HG03342 (cell line): ENCODE data around the gene NECTIN4.
A peak's percentile ranks its signal among the peaks of the same experiment; 100 is the strongest.

Experiments used
- ATAC-seq: cut with Tn5 transposase; IDR thresholded peaks from one replicate; pipeline ENCODE4 v1.9.1; 2021; ENCODE audit warnings: mild to moderate bottlenecking, moderate library complexity; ENCODE audit not compliant: unreplicated experiment

NECTIN4 gene

DNA sequence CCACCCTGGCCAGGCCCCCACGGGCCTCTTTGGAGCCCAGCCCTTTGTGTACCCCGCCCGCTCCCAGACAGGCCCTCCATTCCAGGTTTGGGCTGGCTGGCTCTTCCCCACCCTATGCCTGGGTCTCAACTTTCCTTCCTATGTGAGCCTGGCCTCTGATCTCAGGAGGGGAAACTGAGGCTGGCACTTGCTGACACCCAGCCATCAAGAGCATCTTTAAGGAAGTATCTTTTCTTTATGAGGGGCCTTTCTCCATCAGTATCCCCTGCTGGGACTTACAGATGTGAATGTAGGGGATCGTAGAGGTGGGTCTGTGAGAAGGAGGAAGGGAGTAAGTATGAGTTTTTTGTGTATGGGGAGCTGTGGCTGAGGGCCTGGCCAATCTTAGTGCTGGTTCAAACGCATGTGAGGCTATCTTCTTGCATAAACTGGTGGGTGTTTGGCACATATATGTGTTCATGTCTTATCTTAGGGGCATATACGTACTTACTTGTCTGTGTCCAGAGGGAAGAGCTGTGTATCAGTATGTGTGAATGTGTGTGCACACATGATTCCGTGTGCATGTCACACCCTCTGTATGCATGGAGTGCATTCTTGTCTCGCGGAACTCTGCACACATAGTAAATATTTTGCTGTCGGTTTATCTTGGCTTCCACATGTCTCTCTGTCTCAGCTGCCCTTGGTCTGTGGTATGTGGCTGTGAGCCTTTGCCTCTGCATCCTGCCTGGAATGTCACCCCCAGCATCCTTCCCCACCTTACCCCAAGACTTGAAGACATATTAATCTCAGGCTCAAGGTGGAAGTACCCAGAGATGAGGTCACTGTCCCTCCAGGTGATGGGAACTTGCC, 5.4 kb downstream of the NECTIN4 start:
- no peak for ATAC-seq

DNA sequence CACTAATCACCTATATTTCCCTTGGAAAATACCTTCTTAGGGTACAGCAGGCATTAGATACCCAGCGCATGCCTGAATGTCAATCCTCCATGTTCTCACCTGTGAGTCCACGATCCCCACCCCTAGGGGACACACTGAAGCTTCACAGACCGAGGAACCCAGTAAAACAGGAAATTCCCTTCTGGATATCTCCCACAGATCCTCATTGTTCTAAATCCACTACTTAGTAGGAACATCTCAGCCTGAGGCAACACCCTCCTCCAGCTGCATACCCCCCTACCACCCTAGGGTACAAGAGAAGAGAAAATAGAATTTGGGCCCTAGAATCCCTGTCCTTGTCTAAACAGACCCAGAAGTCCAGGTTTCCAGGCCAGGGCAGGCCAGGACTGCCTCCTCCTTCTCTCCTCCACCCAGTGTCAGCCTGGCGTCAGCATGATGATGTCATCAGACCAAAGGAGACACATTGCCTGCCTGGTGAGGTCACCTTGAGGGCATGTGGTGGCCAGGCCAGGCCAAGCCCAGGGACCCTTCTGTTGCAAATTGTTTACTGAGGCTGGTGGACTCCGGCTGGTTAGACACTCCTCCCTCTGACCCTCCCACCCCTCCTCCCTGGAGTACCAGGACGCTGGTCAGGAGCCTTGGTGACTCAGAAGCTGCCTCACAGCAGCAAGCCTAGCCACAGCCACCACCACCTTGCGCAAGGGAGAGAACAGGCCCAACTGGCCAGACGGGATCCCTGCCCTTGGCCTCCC, 6.2 kb downstream of the NECTIN4 start:
- no peak for ATAC-seq

GRCh38 chr1:161082483-161082882, 6.9 kb downstream of the NECTIN4 start:
- no peak for ATAC-seq

DNA sequence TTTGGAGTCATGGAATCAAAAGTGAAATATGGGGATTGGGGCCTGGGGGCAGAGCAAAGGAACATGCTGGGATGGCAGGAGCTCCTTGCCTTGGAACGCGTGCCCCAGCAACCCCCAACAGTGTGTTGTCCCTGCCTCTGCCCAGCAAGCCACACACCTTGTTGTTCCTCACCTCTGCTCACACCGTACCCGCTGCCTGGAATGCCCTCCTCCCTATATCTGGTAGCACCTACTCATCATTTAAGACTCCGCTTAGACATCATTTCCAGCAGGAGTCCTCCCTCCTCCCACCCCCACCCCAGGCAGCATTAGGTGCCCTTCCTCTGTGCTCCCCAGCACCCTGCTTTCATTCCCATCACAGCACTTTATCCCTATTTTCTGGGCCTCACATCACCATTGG, 7.8 kb downstream of the NECTIN4 start:
- ATAC-seq: no peak

DNA sequence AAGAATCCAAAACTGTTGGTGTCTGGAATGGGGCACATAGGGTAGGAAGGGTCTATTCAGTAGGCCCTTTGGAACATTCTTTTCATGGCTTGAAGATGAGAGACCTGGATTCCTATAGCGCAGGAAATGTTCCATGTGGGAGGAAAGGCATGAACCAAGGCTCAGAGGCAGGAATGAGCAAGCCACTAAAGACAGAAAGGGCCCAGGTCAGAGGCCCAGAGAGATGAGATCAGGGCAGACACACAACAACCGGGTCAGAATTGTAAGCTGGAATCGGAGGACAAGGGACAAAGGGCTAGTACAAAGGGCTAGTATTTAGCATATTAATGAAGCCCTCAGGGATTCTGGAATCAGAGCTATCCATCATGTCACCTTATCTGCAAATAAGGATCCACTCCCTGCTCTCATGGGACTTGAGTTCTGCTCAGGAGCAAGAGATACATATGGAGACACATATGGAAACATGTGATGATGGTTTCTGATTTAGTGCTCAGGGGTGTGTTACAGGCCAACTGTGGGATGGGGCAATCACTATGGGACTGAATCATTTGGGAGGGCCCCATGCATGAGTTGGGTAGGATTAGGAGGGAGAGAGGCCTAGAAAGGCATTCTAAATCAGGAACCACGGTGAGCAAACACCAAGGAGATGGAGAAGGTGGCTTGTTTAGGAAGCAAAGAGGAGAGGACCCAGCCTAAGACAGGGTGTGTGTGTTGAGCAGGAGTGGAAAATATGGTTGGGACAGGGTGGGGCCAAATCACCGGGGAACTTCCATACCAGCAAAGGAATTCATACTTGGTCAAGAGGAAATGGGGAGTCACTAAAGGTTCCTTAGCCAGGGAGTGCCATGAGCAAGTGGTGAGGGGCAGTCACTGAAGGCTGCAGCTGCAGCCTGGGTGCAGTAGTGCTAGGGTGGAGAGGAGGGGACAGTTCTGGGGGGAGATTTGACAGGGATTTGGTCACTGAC, 8.6 kb downstream of the NECTIN4 start:
- no peak for ATAC-seq

DNA sequence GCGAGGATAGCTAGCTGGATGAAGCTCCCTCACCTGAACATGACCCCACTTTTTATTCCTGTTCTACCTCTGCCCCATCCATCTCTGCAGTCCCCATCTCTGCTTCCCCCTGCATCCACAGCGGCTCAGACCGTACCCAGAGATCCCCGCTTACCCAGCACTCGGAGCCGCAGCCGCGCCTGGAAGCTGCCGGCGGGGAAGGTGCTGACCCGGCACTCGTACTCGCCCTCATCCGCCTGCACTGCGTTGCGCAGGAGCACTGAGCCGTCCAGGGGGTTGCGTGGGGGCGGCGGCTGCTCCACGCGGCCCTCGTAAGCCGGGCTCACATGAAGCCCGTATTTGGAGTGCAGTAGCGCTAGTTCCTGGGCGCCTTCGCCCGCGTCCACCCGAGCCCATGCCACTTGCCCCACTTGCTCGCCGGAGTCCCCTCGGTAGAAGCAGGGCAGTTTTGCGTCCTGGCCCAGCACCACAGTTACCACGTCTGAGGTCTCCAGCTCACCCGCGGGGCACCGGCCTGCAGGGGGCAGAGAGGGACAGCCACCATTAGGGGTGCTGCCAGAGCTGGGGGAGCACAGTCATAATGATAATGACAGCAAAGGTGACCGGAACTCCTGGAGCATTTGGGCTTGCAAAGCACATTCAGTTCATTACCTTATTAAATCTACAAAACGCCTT, 9.8 kb downstream of the NECTIN4 start:
- no peak for ATAC-seq

GRCh38 chr1:161077426-161077825, 11.9 kb downstream of the NECTIN4 start:
- ATAC-seq: no peak

GRCh38 chr1:161076410-161076809, 12.9 kb downstream of the NECTIN4 start:
- ATAC-seq: no peak

GRCh38 chr1:161074676-161075368, 14.5 kb downstream of the NECTIN4 start:
- no peak for ATAC-seq

DNA sequence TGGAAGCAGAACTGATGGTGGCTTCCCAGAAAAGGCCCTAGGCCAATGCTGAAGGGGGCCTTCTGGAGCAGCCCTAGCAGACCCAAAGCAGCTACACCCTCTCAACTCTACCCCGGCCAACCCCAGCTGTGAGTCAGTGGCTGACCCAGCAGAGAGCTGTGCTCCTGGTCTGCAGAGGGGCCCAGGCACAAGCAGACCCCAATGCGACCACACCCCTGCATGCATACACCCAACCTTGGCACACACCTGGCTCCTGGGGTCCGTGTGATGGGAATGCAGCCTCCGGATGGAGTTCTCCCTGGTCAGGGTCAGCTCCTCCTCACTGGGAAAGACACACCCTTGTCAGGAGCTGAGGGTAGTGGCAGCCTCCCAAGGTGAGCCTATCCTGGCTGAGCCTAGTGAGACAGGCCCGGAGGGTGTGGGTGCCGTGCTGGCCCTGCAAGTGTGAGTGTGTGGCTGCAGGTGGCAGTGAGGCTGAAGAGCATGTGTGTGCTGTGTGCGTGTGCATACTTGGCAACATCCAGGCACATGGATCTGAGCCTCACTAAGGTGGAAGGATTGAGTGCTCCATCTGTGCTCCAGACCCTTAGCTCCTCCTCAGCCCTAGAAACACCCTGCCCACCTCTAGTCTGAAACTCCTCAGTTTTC, 15.8 kb downstream of the NECTIN4 start:
- ATAC-seq: no peak

DNA sequence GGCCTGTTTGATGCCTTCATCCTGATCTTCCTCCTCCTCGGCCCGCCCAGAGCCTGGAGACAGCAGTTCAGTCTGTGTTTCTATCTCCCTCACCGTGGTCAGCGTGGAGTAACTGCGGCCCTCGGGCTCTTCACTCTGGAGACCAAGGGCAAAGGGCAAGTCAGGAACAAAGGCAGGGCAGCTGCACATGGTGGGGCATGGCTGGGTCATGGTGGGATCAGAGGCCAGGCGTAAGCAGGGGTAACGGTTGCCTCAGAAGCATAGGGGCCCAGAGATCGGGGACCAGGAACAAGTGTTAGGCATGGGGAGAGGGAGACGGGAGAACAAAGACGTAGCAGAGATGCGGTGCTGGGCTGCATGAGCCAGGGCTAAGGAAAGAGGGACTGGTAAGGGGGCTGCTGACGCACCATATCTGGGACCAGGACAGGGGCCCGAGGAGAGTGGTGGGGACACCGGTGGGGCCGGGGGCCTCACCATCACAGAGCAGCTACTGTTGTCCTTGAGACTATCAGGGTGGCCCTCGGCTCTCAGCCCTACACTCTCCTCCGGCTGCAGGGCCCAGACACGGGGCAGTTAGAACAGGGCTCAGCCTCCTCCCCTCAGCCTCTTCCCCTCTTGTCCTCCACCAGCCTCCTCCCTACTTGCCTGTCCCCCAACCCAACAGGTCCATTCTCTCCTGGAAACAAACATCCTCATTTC, 16.5 kb downstream of the NECTIN4 start:
- no peak for ATAC-seq

GRCh38 chr1:161071886-161072371, 17.4 kb downstream of the NECTIN4 start:
- no peak for ATAC-seq

DNA sequence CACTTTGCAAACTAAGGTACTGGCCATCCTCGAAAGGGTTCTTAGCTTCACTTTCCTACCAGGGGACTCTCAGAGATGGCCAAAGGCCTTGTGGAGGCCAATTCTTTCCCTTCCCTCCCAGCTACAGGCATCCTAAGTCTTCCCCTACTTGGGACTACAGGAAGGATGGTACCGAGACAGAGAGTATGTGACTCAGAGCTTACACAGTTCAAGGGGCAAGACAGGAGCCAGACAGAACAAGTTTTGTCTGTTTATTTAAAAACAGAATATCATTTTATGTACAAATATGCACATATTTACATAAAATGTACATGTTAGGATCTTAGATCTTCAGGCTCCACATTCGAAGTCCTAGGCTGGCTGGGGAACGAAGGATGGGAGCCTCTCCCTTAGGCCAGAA, 18.6 kb downstream of the NECTIN4 start:
- ATAC-seq: no peak

DNA sequence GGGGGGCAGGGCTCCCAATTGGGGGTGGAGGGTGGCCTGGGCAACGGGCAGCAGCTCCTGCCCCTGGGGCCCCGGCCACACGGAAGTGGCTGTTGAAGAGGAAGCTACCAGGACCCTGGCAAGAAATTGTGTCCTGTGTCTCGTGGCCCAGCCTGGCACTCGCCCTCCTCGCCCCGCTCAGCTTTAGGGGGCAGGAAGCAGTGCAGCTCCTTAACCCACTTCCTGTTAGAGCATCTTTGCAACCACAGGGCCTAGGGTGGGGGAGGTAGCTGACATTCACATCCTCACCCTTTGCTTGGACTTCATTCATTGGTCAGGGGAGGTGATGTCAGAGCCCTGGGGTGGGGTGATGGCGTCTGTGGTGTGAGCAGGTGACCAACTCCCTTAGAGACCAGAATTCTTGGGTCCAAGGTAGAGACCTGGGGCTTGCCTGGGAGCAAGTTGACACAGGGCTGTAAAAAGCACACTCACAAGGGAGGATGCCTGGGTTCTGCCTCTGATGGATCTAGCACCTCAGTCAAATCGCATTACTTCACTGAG, 19.6 kb downstream of the NECTIN4 start, which contains the start of gene ARHGAP30:
Gene ARHGAP30 (minus strand): TSS at position 161 of the 540 bp plus-strand sequence. CDS start 267 bp downstream, outside the sequence.
- ATAC-seq: peak; percentile 85

DNA sequence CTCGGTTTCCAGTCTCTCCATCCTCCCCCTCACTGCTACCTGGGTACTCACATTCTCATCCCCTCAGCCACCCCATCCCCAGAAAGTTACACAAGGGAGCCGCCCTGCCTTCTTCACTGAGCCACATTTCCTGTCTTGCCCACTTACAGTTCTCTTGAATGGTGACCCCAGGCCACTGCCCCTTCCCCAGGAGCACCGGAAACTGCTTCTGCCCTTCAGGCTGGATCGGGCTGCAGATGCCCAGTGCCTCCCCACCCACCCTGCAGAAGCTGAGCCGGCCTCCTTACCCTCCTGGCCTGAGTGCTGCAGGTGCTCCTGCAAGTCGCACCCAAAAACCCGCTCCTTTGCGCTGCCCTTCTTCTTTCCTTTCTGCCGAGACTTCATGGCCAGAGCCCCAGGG, 20.1 kb downstream of the NECTIN4 start:
- ATAC-seq: no peak

DNA sequence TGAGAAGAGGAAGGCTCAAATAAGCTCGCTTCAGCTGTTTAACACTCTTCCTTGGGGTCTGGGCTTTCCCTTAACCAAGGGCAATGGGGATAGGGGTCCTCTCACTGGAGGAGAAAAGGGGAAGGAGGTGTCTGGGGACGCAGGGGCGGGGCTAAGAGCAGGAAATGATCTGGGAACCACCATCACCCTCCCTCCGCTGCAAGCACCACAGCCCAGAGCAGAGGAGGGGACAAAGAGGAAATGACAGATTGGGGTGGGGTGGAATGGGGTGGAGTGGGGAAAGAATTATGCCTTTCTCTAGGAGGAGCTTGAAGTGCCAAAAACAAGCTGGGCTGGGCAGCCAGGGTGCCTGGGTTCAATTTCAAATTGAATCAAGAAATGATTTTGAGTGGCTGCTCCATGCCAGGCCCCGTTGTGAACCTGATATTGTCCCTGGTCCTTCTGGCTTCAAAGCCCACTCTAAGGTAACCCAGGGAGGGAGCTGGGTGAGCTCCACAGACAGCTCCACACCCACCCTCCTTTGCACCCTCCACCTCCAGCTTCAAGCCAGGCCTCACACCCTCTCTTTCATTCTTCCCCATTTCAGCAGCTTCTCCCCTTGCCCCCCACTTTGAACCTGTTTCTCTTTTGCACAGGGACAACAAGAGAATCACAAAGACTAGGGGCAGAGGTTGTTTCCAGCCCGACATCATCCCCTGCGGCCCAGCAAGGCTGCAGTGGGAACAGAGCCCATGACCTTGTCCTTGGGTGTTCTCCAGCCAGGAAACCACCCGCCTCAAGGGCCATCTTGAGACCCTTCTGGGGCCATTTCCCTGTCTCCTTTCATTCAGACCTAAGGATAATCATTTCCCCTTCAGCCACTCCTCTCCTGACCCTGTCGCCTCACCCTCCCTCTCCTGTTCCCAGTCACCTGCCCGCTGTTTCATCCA, 20.8 kb downstream of the NECTIN4 start:
- peak; percentile 55 for ATAC-seq

- no peak for ATAC-seq
Measured at GRCh38 chr1:161066694-161067093, 22.7 kb downstream of the NECTIN4 start.
